ENCODE data around the gene GALR2.

The GALR2 gene

DNA sequence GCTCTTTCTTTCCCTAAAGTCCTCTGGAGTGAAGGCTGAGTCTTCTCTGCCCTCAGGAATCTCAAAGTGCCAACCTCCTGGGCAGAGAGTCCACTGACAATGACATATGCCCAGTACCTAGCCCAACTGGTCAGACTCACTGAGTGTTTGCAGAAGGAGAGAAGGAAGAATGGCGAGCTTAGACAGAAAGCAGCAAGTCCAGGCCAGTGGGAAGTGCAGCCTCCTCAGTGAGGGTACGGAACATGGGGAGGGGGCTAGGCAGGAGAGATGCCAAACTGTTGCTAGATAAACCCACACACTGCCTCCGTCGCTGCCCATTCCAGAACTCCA, 28.3 kb downstream of the GALR2 start:
- no peak for DNase-seq

DNA sequence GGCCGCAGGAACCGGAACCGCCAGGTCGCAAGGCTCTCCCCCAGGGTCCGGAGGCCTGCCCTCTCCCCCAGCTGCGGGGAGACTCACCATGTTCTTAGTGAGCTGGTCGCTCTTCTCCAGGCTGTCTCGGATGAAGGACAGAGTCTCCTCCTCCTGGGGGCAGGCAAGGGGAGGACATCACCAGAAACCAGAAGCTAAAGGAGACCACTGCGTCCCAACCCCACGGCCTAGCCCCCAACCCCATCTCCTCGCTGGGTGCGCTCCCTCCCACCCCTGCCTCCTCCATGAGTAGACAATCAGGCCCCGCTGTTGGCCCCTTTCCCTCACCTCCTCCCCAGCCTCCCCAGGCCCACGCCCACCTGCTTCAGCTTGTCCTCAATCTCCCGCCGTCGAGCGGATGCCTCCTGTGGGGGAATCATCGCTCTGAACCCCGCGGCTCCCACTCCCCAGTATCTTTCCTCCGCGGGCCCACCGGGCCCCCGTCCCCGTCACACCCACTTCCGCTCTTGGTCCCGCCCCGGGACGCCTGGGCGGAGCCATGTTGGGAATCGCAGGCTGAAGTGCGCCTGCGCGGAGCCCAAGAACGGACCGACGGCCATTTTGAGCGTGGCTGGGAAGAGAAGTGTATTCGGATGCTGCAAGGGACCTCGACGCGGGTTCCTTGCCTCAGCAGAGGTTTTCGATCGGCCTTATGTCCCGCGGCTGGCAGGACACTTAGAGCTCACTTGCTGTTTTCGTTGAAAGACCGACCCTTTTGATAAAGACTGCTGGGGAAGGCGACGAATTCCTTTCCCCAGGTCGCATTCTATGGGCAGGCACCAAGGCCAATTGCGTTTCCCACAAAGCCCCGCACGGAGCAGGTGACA, 28.9 kb downstream of the GALR2 start, which contains the start of gene EXOC7:
Gene EXOC7 (minus strand): TSS at position 514 of the 866 bp plus-strand sequence. CDS start 95 bp downstream, at position 419.
- DNase-seq = peak; percentile 91

DNA sequence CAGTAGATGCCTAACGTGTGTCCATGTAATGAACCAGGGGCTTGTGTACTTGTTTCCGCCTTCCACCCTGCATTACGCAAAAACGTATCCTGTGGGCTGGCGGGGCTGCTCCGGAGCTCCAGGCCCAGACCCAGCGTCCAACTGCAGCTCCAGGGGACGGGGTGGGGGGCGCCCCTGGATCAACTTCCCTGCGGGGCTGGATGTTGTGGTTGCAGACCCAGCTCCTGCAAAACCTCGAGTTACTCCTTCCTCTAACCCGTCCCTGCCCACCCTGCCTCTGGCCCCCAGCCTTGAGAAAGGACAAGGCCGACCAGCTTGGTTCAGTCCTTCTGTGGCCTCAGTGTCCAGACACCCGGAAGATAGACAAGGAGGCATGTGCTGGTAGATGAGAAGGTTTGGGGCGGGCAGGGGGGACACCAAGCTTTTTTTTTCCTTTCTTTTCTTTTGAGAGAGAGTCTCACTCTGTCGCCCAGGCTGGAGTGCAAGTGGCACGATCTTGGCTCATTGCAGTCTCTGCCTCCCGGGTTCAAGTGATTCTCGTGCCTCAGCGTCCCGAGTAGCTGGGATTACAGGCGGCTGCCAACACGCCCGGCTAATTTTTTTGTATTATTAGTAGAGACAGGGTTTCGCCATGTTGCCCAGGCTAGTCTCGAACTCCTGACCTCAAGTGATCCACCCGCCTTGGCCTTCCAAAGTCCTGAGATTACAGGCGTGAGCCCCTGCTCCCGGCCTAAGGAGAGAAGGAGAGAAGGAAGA, 29.7 kb downstream of the GALR2 start:
- DNase-seq = no peak

DNA sequence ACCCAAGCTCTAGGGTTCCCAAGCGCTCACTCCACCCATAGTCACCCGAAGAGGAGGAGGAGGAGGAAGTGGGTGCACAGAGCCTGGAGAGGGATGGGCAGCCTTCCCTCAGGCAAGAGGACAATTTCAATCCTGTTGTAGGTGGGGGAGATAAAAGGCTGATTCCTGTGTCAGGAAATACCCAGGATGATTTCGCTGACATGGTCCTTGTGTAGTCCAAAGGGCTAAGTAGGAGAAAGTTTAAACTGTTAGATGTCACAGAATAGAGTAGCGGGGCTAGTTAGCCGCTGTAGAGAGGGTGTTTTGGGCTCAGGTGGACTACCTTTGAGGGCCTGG, 30.3 kb downstream of the GALR2 start:
- no peak for DNase-seq

DNA sequence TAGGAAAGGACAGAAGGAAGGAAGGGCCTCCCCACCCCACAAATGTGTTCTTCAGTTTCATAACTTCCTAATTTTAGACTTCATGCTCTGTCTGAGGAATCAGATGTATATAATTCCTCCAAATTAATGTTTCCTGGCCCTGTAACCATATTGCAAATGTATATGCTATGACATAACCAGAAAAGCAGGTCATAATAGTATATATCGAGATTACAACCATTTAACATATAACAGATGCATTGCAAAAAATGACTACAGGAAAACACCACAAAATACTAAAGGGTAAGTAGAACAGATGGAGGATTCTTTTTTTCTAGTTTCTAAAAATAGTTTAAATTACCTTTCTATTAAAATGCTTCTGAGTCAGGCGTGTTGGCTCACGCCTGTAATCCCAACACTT, 32.1 kb downstream of the GALR2 start:
- peak; percentile 29 for DNase-seq

DNA sequence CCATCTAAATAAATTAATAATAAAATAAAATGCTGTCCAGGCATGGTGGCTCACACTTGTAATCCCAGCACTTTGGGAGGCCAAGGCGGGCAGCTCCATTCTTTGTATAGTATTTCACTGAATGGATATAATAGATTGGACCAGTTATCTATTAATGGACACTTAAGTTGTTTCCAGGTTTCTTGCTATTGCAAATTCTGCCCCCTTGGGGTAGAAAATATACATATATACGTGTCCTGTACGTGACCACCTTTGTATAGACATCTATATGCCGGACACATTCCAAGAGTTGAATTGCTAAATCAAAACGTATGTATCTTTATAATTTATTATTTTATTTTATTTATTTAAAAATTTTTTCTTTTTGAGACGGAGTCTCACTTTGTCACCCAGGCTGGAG, 32.9 kb downstream of the GALR2 start:
- DNase-seq = no peak

DNA sequence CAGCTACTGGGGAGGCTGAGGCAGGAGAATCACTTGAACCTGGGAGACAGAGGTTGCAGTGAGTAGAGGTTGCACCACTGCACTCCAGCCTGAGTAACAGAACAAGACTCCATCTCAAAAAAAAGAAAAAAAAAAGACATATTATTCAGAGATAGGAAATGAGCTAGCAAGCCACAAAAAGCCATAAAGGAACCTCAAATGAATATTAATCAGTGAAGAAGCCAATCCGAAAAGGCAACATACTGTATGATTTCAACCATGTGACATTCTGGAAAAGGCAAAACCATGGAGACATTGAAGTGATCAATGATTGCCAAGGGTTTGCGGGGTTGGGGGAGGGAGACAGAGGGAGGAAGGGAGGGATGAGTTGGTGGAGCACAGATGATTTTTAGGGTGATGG, 37.4 kb downstream of the GALR2 start:
- DNase-seq = no peak

DNA sequence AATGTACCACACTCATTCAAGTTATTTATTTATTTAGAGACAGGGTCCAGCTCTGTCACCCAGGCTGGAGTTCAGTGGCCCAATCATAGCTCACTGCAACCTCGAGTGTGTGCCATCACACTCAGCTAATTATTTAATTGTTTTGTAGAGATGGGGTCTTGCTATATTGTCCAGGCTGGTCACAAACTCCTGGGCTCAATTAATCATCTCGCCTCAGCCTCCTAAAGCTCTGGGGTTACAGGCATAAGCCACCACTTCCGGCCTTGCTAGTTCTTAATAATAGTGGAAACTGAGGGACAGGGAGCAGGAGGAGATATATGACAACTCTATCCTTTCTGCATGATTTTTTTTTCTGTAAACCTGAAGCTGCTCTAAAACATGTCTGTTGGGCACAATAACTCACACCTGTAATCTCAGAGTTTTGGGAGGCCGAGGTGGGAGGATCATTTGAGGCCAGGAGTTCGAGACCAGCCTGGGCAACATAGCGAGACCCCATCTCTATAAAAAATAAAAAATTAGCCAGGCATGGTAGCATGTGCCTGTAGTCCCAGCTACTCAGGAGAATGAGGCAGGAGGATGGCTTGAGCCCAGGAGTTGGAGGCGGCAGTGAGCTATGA, 40.7 kb downstream of the GALR2 start:
- DNase-seq = no peak

DNA sequence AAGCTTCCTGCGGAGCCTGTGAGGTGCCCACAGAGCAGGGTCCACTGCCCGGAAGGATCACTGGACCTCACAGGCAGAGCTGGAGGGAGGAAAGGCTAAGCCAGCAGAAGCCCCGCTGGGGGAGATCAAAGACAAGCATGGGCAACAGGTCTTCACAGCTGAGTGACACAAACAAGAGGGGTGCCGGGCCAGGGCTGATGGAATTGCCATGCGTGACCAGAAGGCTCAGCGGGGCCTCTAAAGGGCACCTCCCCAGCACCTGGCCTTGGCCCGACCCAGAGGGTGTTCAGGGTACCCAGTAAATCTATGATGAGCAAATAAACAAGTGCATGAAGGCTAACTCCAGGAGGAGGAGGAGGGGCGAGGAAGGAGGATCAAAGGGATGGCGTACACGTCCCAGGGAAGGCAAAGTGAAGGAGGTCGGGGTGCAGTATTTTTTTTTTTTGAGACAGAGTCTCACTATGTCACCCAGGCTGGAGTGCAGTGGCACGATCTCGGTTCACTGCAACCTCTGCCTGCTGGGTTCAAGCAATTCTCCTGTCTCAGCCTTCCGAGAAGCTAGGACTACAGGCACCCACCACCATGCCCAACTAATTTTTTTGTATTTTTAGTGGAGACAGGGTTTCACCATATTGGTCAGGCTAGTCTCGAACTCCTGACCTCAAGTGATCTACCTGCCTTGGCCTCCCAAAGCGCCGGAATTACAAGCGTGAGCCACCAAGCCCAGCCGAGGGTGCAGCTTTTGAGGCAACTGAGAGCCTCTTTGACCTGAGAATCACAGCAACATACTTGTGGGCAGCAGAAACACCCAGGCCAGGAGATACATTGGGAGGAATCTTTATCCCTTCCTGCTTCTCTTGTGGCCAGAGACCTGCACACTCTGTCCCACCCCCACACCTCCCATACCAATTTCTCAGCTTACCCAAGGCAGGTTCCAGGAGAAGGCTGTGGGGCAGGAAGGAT, 45.1 kb downstream of the GALR2 start:
- DNase-seq = no peak

DNA sequence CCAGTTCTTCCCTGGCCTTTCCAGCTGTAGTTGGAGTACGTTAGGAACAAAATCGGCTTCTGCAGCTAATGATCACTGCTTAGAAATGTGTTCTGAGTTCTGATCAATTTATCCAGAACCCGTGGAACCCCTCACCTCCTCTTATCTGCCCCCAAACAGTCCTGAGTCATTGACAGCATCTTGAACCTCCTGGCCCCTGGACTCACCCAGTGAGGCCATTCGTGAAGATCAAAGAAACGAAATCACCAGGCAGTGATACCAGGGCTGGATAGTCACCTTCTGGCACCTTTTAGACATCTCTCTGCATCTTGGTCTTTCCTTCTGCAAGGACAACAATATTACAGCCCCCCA, 46.1 kb downstream of the GALR2 start:
- DNase-seq = no peak

DNA sequence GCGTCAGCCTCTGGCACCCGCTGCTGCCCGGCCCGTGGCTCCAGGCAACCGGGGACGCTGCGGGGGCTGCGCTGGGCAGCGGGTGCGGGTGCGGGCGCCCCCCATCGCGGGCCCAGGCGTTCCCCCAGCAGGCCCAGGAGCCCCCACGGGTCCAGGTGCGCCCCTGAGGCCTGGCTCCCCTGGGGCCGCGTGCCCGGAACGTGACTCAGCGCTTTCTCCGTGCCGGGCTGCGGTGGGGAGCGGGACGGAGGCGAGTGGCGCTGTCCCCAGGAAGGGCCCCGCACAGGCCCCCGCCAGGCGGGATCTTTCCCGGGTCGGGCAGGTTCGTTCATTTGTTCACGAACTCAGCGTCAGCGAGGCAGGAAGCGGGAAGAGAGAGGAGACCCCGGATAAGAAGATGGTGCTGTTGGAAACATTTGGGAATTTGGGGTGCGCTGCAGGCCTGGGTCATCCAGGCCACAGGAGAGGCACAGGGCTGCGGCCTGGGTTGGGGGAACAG, 47.4 kb downstream of the GALR2 start:
- DNase-seq = no peak

DNA sequence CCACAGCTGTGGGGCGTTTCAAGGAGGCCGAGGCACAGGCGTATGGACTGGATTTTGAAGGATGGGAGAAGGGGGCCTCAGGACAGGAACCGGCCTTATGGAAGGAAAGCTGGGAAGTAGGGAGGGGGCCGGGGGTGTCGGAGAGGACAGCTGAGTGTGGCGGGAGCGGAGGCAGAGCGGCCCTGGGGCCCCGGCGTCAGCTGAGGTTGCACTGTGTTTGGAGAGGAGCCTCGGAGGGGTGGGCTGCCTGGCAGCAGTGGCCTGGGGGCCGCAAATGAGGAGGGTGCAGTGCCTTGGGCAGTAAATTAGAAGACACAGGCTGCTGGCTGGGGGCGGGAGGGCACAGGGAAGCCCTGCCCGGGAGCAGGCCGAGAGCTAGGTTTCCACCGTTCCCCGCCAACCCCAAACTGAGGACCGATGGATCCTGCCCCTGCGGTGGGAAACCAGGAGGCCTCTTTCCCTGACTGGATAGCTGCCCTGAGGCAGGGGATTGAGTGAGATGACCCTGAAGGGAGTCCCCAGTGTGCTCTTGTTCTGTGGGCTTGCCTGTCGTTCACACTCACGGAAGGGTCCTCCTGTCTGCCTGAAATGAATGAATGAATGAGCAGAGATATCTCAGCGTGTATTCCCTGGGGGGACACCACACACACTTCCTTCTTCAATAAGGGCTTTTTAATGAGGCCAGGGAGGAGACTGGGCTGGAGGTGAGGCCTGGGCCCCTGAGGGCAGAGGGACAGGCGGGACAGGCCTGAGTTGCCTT, 48.0 kb downstream of the GALR2 start:
- DNase-seq = no peak

DNA sequence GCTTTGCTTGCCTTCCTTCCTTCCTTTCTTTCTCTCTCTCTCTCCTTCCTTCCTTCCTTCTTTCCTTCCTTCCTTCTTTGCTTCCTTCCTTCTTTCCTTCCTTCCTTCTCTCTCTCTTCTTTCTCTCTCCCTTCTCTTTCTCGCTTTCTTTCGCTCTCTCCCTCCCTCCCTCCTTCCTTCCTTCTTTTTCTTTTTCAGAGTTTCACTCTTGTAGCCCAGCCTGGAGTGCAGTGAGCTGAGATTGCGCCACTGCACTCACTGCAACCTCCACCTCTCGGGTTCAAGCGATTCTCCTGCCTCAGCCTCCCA, 48.6 kb downstream of the GALR2 start:
- DNase-seq = no peak

DNA sequence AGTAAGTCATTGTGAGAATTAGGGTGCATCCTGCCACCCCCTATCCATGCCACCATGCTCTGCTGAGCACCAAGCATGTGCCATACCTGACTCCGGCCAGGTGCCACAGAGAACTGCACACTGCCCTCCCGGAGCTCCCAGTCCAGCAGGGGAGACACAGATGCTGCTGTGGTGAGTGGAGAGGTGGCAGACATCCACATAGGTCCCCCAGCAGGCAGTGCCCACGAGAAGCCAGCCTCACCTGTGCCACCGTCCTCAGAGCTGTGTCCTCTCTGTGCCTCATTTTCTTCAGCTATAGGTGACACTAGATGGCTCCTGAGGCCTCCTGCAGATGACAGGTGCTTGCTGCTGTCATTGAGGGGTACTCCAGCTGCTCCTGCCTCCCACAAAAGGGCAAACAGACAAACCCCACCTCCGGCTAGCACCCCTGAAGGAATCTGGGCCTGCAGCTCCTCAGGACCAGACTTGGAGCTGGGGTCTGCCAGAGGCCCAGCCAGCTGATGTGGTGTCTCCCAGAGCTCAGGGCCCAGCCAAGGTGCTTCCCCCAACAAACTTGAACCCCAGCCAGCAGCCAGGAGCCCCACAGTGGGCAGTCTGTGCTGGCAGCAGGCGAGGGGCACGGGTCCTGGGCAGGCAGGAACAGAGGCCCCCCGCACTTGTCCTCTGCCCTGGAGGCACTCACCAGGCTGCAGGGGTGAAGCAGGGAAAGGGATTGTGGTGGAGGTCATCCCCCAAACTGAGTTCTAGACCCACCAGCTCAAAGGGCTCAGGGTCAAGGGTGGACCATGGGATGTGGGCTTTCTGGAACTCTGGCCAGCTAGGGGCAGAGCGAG, 49.4 kb downstream of the GALR2 start:
- DNase-seq = no peak

DNA sequence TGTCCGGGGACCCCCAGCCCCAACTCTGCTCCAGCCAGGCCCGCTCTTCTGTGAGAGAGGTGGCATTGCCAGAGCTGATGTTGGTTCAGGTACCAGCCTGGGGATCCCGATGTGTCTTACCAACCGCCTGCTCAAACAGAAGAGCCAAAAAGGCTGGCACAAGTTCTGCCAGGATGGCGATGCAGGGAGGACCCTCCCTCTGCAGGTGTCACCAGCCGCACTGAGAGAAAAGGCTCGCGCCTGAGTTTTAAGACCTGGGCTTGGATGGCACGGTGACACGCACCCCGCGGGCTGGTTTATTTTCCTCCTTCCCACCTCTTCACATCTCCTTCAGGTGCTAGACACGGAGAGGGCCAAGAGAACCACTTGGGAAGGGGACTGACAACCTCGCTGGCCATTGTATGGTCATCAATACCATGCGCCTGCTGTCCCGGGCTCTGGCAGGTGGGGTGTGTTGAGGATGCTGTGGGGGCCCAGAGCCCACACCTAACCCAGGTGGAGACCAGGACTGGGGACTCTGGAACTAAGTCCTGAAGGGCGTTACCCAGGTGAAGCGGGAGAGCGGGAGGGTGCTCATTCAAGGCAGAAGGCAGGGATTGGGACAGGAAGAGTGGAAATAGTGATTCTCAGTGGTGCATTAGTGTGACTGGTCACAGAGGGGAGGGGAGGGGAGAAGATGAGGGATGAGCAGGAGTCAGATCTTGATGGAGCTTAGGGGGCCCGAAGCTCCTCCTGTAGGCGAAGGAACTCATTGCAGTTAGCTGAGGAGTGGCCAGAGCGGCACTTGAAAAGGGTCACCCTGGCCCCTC, 50.2 kb downstream of the GALR2 start:
- DNase-seq = no peak

DNA sequence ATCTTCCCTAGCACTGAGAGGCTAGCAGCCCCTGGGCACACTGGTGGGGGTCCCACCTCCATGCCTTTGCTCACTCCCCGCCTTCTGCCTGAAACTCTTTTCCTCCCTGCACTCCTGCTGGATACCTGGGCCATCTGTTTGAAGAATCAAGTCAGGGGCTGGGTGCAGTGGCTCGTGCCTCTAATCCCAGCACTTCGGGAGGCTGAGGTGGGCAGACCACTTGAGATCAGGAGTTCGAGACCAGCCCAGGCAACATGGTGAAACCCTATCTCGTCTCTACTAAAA, 50.8 kb downstream of the GALR2 start:
- no peak for DNase-seq

DNA sequence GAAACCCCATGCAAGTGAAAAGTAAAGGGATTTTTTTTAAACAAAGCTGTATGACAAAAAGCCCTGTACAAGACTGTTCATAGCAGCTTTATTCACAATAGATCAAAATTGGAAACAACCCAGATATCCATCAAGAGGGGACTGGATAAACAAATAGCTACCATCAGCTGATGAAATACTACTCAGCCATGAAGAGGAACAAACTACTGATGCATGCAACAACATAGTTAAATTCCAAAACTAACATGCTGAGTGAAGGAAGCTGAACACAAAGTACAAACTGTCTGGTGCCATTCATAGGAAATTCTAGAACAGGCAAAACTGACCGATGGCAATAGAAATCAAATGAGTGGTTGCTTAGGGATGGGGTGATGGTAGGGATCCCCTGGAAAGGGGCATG, 51.3 kb downstream of the GALR2 start:
- DNase-seq = no peak

All from NCI-H2227 treated with DMSO at 0.1 percent for 48 hours (cell line).